Ishikawa (cell line): ENCODE data around the gene EPM2A.

Source experiments
- CEBPB ChIP-seq: IDR thresholded peaks from 2 replicates; pipeline ENCODE4 v1.6.1; 2012
- CREB1 ChIP-seq: IDR thresholded peaks from 2 replicates; pipeline ENCODE4 v1.6.1; 2012; ENCODE audit warnings: low read depth
- EGR1 ChIP-seq: IDR thresholded peaks from 2 replicates; pipeline ENCODE4 v1.6.1; 2012
- EP300 ChIP-seq: IDR thresholded peaks from 2 replicates; pipeline ENCODE4 v1.6.1; 2012; ENCODE audit warnings: borderline replicate concordance
- FOXM1 ChIP-seq: IDR thresholded peaks from 2 replicates; pipeline ENCODE4 v1.6.1; 2012; ENCODE audit warnings: low read depth, borderline replicate concordance
- MAX ChIP-seq: IDR thresholded peaks from 2 replicates; pipeline ENCODE4 v1.6.1; 2012
- NFIC ChIP-seq: IDR thresholded peaks from 2 replicates; pipeline ENCODE4 v1.6.1; 2012
- RAD21 ChIP-seq: IDR thresholded peaks from 2 replicates; pipeline ENCODE4 v1.6.1; 2012; ENCODE audit warnings: low read depth
- REST ChIP-seq: IDR thresholded peaks from 2 replicates; pipeline ENCODE4 v1.6.1; 2012; ENCODE audit warnings: low read depth, mild to moderate bottlenecking
- TAF1 ChIP-seq: IDR thresholded peaks from 2 replicates; pipeline ENCODE4 v1.6.1; 2012; ENCODE audit warnings: low read depth, mild to moderate bottlenecking
- TCF12 ChIP-seq: IDR thresholded peaks from 2 replicates; pipeline ENCODE4 v1.6.1; 2012; ENCODE audit warnings: low read depth
- TEAD4 ChIP-seq: IDR thresholded peaks from 2 replicates; pipeline ENCODE4 v1.6.1; 2012
- USF1 ChIP-seq: IDR thresholded peaks from 2 replicates; pipeline ENCODE4 v1.6.1; 2012
- YY1 ChIP-seq: IDR thresholded peaks from 2 replicates; pipeline ENCODE4 v1.6.1; 2012; ENCODE audit warnings: low read depth
- ZBTB7A ChIP-seq: IDR thresholded peaks from 2 replicates; pipeline ENCODE4 v1.6.1; 2012; ENCODE audit warnings: low read depth

EPM2A gene

GRCh38 chr6:145626857-145627256, 108.5 kb downstream of the EPM2A start:
- TF ChIP-seq YY1 = no peak
- no peak for TF ChIP-seq EGR1
- TF ChIP-seq RAD21 = no peak
- TF ChIP-seq CREB1 = no peak
- no peak for TF ChIP-seq EP300
- no peak for TF ChIP-seq USF1
- no peak for TF ChIP-seq TCF12
- TF ChIP-seq FOXM1 = no peak

- TF ChIP-seq RAD21 (no peak), ZBTB7A (no peak), EGR1 (no peak), MAX (no peak), NFIC (no peak), REST (no peak), EP300 (no peak), CEBPB (no peak), YY1 (no peak), USF1 (no peak), FOXM1 (no peak), CREB1 (no peak), TEAD4 (no peak), TCF12 (no peak), TAF1 (no peak)
Measured at GRCh38 chr6:145623231-145623630, 112.1 kb downstream of the EPM2A start.

- no peak for TF ChIP-seq REST
- no peak for TF ChIP-seq FOXM1
- TF ChIP-seq YY1 = no peak
- TF ChIP-seq TAF1 = no peak
- TF ChIP-seq RAD21 = no peak
- TF ChIP-seq USF1 = no peak
- no peak for TF ChIP-seq CEBPB
- no peak for TF ChIP-seq CREB1
- no peak for TF ChIP-seq EGR1
- no peak for TF ChIP-seq TEAD4
- no peak for TF ChIP-seq NFIC
Measured at GRCh38 chr6:145621776-145622175, 113.5 kb downstream of the EPM2A start.

GRCh38 chr6:145620088-145620487, 115.2 kb downstream of the EPM2A start:
- TF ChIP-seq TEAD4 (no peak), TAF1 (no peak), FOXM1 (no peak), EP300 (no peak), RAD21 (no peak), ZBTB7A (no peak), EGR1 (no peak), MAX (no peak), NFIC (no peak), TCF12 (no peak), YY1 (no peak), CREB1 (no peak), CEBPB (no peak)

- no peak for TF ChIP-seq EGR1
- TF ChIP-seq FOXM1 = no peak
- TF ChIP-seq RAD21 = no peak
- no peak for TF ChIP-seq YY1
- TF ChIP-seq CREB1 = no peak
- TF ChIP-seq TAF1 = no peak
- TF ChIP-seq CEBPB = no peak
- TF ChIP-seq MAX = no peak
- no peak for TF ChIP-seq ZBTB7A
- TF ChIP-seq USF1 = no peak
- no peak for TF ChIP-seq TCF12
- TF ChIP-seq NFIC = no peak
- TF ChIP-seq TEAD4 = no peak
- TF ChIP-seq EP300 = no peak
- TF ChIP-seq REST = no peak
Measured at GRCh38 chr6:145609521-145609920, 125.8 kb downstream of the EPM2A start.
